Measurements from ENCODE around the gene C1orf122. TPM values are rescaled to one million over a fixed set of nuclear protein-coding genes. Genes with fewer than 3 reads are reported as not detected.
A peak's percentile ranks its signal among the peaks of the same experiment; 100 is the strongest.

The C1orf122 gene
- total and polyA plus RNA-seq, 2 of the 4 experiments (the other 2 are of a cell fraction), result 2.0 to 13.6 TPM

GRCh38 chr1:37840711-37841110, 33.1 kb downstream of the C1orf122 start:
- no peak overlapping the region for H3K9ac ChIP-seq (ENCODE audit: low read depth, low read length)
- H2AFZ ChIP-seq (replicated peaks; ENCODE audit: low read length, poor library complexity), result no peak overlapping the region
- no peak overlapping the region for H2BK120ac ChIP-seq (ENCODE audit: low read depth, low read length)
- no peak overlapping the region for H3K4ac ChIP-seq (ENCODE audit: low read depth, low read length)
- no peak overlapping the region for H3K14ac ChIP-seq (replicated peaks; ENCODE audit: low read depth, low read length)
- TF ChIP-seq ELK1 (IDR thresholded peaks at IDR 0.05; ENCODE audit: borderline replicate concordance, low read depth, low read length) (no peak), CTCF (conservative IDR thresholded peaks at IDR 0.05; ENCODE audit: low read depth, low read length) (no peak), MAFK (IDR thresholded peaks at IDR 0.05; ENCODE audit: low read depth, low read length) (no peak), POLR2A (IDR thresholded peaks at IDR 0.05; ENCODE audit: low read depth, low read length) (no peak), USF2 (IDR thresholded peaks at IDR 0.05; ENCODE audit: low read depth, low read length) (no peak), SMC3 (IDR thresholded peaks at IDR 0.05; ENCODE audit: low read depth, low read length) (no peak), MAZ (IDR thresholded peaks at IDR 0.05; ENCODE audit: borderline replicate concordance, low read depth, low read length) (no peak), RAD21 (IDR thresholded peaks at IDR 0.05; ENCODE audit: low read length) (no peak), FOS (IDR thresholded peaks at IDR 0.05; ENCODE audit: low read depth, low read length) (no peak), CEBPB (IDR thresholded peaks at IDR 0.05; ENCODE audit: low read depth, low read length) (no peak), RFX5 (IDR thresholded peaks at IDR 0.05; ENCODE audit: low read depth, low read length) (no peak), BHLHE40 (IDR thresholded peaks at IDR 0.05; ENCODE audit: low read depth, low read length) (no peak)
- no peak overlapping the region for H2AK5ac ChIP-seq (ENCODE audit: low read depth, low read length)
- H4K8ac ChIP-seq (ENCODE audit: low read depth in 2 of 2, low read length in 2 of 2), result no peak overlapping the region
- no peak overlapping the region for H4K91ac ChIP-seq (ENCODE audit: insufficient read depth, low read depth, low read length)
- peaks cover 3% of the 10 kb centered on the region; the same call in 1 of the 2 replicates for H3K4me1 ChIP-seq (ENCODE audit: control insufficient read depth, insufficient read depth, low read length)
- H3K27me3 ChIP-seq (ENCODE audit: control insufficient read depth, insufficient read depth, low read length), result no peaks in the 10 kb centered on the region
- H3K23ac ChIP-seq (ENCODE audit: low read depth, low read length), result no peak overlapping the region
- peak; percentile 15 for DNase-seq
- H3K56ac ChIP-seq (ENCODE audit: extremely low read depth, insufficient read depth, low read length), result no peak overlapping the region
- H2BK20ac ChIP-seq (ENCODE audit: low read depth, low read length), result no peak overlapping the region
- peaks cover 33% of the 10 kb centered on the region for H3K36me3 ChIP-seq (ENCODE audit: control insufficient read depth, insufficient read depth, low read length)
- ATAC-seq (ENCODE audit: low read depth), result peak; percentile 42; the same call in 1 of the 2 replicates
- in situ Hi-C loops (cut with MboI; ENCODE audit: low sequenced_read_pairs) (no loop called here), intact Hi-C loops (cut with micrococcal nuclease) (no loop called here), dilution Hi-C loops (cut with HindIII; ENCODE audit: low sequenced_read_pairs, unreplicated experiment) (no loop called here)
- H2BK5ac ChIP-seq (ENCODE audit: low read depth, low read length, poor library complexity, severe bottlenecking), result no peak overlapping the region
- POLR2A ChIA-PET (ENCODE audit: unreplicated experiment), result no interaction called here
- no TSS peak for BruUV-seq (replicated peaks)
- WGBS, 2 experiments (ENCODE audit: extremely low coverage in 2 of 2, insufficient read length in 1 of 2), result no CpG with 5 or more reads among the region's 1 CpG
- H3K18ac ChIP-seq (ENCODE audit: low read depth, low read length), result no peak overlapping the region
- H3K9me3 ChIP-seq (ENCODE audit: control insufficient read depth, insufficient read depth, low read length), result no peaks in the 10 kb centered on the region
- H2AK9ac ChIP-seq (replicated peaks; ENCODE audit: low read depth, low read length, poor library complexity), result no peak overlapping the region
- no peaks in the 10 kb centered on the region; the same call in 1 of the 2 replicates for H4K20me1 ChIP-seq (ENCODE audit: insufficient read depth, low read length)
- no peak overlapping the region for H4K5ac ChIP-seq (ENCODE audit: low read depth, low read length)
- H3K79me1 ChIP-seq (ENCODE audit: low read depth in 1 of 2, low read length in 2 of 2), result peaks cover 18 to 44% of the 10 kb centered on the region in 2 experiments
- peaks cover 6% of the 10 kb centered on the region; the same call in 1 of the 2 replicates for H3K9me1 ChIP-seq (ENCODE audit: insufficient read depth, low read length)
- no peak overlapping the region for H2BK15ac ChIP-seq (ENCODE audit: low read depth, low read length)
- H3K27ac ChIP-seq (ENCODE audit: insufficient read depth, low read length), result no peak overlapping the region
- CTCF ChIA-PET, result interaction anchor here (0.5 to 0.7 kb wide), 2 partner anchors 15 to 172 kb away, joined by 3 to 5 read pairs; partner anchors contain the start of gene UTP11
- no peak overlapping the region for H3K4me2 ChIP-seq (ENCODE audit: low read depth, low read length)
- no peak overlapping the region for H3K4me3 ChIP-seq (ENCODE audit: insufficient read depth, low read depth, low read length)
